GM18520 (cell line): Measurements from ENCODE around the gene KLHL22.
"Not testable (repeated sequence)": the region's sequence is repeated elsewhere in the genome, so short reads cannot be mapped to it uniquely, and the experiment has no call there.

ENCODE experiments used
- ATAC-seq: cut with Tn5 transposase; IDR thresholded peaks from one replicate; pipeline ENCODE4 v1.9.1; 2021; ENCODE audit not compliant: unreplicated experiment

KLHL22 gene

GRCh38 chr22:20471126-20471833 lies 24.3 kb downstream of the KLHL22 start:
- no peak for ATAC-seq

GRCh38 chr22:20470525-20470924 lies 25.1 kb downstream of the KLHL22 start:
- not testable (repeated sequence) for ATAC-seq

GRCh38 chr22:20469110-20469868 lies 26.3 kb downstream of the KLHL22 start:
- ATAC-seq: no peak

GRCh38 chr22:20466659-20467379 lies 28.8 kb downstream of the KLHL22 start:
- ATAC-seq: no peak

GRCh38 chr22:20465759-20466077 lies 29.9 kb downstream of the KLHL22 start:
- ATAC-seq: no peak

- ATAC-seq: no peak
Observed at GRCh38 chr22:20464912-20465758, 30.5 kb downstream of the KLHL22 start.

- ATAC-seq: no peak
Observed at GRCh38 chr22:20464096-20464614, 31.4 kb downstream of the KLHL22 start.

- no peak for ATAC-seq
Observed at GRCh38 chr22:20463324-20464095, 32.1 kb downstream of the KLHL22 start.

GRCh38 chr22:20459862-20460261 lies 35.7 kb downstream of the KLHL22 start:
- no peak for ATAC-seq

- no peak for ATAC-seq
Observed at GRCh38 chr22:20459152-20459542, 36.4 kb downstream of the KLHL22 start.

GRCh38 chr22:20458530-20459151 lies 37.0 kb downstream of the KLHL22 start:
- no peak for ATAC-seq

GRCh38 chr22:20457506-20458240 lies 37.9 kb downstream of the KLHL22 start:
- ATAC-seq: no peak

GRCh38 chr22:20456722-20457076 lies 38.9 kb downstream of the KLHL22 start:
- no peak for ATAC-seq

- no peak for ATAC-seq
Observed at GRCh38 chr22:20456064-20456721, 39.4 kb downstream of the KLHL22 start.

- ATAC-seq: no peak
Observed at GRCh38 chr22:20455709-20456063, 39.9 kb downstream of the KLHL22 start.

GRCh38 chr22:20453222-20453621 lies 42.4 kb downstream of the KLHL22 start:
- no peak for ATAC-seq

- ATAC-seq: no peak
Observed at GRCh38 chr22:20451920-20452319, 43.7 kb downstream of the KLHL22 start.

GRCh38 chr22:20451129-20451778 lies 44.3 kb downstream of the KLHL22 start:
- ATAC-seq: not testable (repeated sequence)
